ENCODE results near the gene COX6A1.

- TF ChIP-seq CTCF (IDR thresholded peaks at IDR 0.05; ENCODE audit: extremely low read depth in 1 of 2, insufficient read depth in 1 of 2, low read depth in 1 of 2, low read length in 2 of 2) = no peak
- TF ChIP-seq POLR2AphosphoS5 (IDR thresholded peaks at IDR 0.05; ENCODE audit: insufficient read depth, low read depth, low read length) = peak; percentile 84
- TF ChIP-seq EZH2 (IDR thresholded peaks at IDR 0.05; ENCODE audit: borderline replicate concordance, low read depth, low read length, severe bottlenecking) = no peak
- TF ChIP-seq MYC (IDR thresholded peaks at IDR 0.05; ENCODE audit: low read depth, low read length) = no peak
- no peak for TF ChIP-seq JUN (IDR thresholded peaks at IDR 0.05; ENCODE audit: borderline replicate concordance, insufficient read depth, insufficient read length, low read depth)
- TF ChIP-seq POLR2A (IDR thresholded peaks at IDR 0.05; ENCODE audit: low read depth, low read length) = peak; percentile 93
- TF ChIP-seq MAX (IDR thresholded peaks at IDR 0.05; ENCODE audit: insufficient read depth, insufficient read length) = no peak
- TF ChIP-seq GATA2 (IDR thresholded peaks at IDR 0.05; ENCODE audit: insufficient read depth, insufficient read length, low read depth, low read length) = no peak
- TF ChIP-seq FOS (IDR thresholded peaks at IDR 0.05; ENCODE audit: borderline replicate concordance, insufficient read depth, low read length) = no peak
Measured at GRCh38 chr12:120437735-120438494, at the start of gene COX6A1.
